Muscle of back (tissue), 11 donors: ENCODE results near the gene GTF3C4. TPM values are rescaled to one million over a fixed set of nuclear protein-coding genes. Genes with fewer than 3 reads are reported as not detected.
"Not testable (repeated sequence)": the region's sequence is repeated elsewhere in the genome, so short reads cannot be mapped to it uniquely, and the experiment has no call there.

Experiments used
- DNase-seq, 3 donors: peaks; one replicate each; pipeline versions ENCODE4 v3.0.0 to v3.0.0-alpha.2; 2013
- polyA plus RNA-seq, 10 donors: library from polyadenylated mRNA; unstranded; fragments of 120-200 nt; gene quantifications; one replicate each; pipeline ENCODE4 v1.2.1, GENCODE V29; 2013; ENCODE audit not compliant: insufficient read length in 10 of 10

The GTF3C4 gene
- polyA plus RNA-seq, 10 donors = 12.1 to 19.4 (median 14.7) TPM

DNA sequence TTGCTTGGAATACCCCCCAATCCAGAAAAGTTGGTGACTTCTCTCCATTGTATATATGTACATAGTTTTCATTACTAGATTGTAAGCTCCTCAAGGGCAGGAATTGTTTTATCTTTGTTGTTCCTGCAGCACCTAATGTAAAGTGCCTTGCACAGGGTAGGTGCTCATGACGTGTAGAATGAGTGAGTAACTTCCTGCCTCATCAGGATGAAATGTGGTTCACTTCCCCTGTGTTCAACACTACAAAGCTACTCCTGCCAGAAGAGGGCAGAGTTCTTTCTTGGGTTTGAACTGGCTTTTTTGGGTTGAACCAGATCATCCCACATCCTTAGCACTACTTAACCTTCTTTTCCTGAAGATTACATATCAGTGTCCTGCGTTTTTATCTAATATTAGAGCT lies 23.9 kb downstream of the GTF3C4 start:
- no peak for DNase-seq

DNA sequence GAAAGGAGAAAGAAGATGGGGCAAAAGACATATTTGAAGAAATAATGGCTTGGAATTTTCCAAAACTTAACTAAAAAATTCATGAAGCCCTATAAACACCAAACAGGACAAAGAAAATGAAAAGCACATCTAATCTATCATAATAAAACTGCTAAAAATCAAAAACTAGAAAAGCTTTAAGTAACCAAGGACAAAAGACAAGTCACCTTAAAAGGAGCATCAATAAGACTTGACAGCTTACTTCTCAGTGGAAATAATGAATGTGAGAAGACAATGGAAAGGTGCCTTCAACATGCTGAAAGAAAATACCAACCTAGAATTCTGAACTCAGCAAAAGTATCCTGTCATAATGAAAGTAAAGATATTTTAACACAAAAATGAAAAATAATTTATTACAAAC lies 27.0 kb downstream of the GTF3C4 start:
- no peak for DNase-seq

DNA sequence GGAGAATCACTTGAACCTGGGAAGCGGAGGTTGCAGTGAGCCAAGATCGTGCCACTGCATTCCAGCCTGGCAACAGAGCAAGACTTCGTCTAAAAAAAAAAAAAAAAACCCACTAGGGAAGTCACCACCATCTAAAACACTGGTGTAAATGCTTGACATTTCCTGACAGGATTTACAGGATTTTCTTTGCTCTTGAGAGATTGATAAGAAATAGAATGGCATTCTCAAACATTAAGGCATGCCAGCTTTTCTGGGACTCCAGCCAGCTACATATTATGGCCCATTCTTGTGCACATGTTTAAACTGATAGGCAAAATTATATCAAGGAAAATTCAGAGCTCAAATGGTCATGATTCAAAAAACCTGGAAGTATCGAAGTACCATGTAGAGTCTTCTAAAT lies 28.7 kb downstream of the GTF3C4 start:
- no peak for DNase-seq

DNA sequence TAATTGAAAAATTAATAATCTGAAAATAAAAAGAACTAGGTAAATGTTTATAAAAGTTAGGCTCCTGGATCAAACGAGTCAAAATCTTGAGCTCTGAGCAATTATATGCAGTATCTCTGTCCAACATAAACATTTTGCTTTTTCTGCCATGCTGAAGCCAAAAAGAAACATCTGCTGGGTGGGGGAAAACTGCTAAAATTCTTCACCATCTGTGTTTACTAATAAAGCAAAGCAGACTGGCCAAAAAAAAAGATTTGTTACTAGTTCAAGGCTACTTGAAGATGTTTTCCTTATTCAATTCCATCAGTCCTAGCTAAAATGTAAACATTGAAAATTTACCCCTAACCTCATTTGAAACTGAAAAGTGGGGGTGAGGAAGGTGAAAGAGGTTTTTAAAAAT lies 29.7 kb downstream of the GTF3C4 start:
- peak; percentile 43 to 76 (median 51) for DNase-seq

DNA sequence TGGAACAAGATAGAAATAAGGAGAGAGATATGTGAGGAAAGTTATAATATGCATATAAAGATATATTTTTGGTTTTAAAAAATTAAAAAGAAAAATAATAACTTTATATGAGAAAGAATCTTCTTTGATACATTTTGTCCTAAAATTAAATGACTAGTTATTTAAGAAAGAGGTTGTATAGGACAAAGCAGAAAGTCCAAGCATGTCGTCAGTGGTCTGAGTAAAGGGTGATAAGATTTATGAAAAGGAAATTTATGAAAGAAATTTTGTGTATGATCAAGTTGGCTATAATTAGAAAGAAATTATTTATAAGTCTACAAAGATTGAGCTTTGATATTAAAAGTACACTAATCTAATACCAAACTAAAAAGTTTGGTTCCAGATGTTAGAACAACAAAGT lies 32.0 kb downstream of the GTF3C4 start:
- no peak for DNase-seq

DNA sequence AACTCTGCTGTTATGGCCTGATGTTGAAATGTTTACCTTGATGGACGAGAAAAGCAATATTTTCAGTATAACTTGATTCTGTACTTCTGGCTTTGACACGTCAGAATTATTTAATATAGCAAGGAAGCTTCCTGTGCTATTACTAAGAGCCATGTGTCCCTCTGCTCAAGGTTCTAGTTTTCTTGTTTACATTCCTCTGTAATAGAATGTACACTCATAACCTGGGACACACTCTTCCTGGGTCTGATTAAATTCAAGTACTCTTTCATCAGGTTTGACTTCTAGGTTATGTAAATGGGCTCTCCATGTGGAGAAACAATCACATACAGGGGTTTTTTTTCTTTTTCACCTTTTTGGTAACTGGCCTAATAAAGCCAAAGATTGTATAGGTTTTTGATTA lies 33.1 kb downstream of the GTF3C4 start:
- DNase-seq = no peak

DNA sequence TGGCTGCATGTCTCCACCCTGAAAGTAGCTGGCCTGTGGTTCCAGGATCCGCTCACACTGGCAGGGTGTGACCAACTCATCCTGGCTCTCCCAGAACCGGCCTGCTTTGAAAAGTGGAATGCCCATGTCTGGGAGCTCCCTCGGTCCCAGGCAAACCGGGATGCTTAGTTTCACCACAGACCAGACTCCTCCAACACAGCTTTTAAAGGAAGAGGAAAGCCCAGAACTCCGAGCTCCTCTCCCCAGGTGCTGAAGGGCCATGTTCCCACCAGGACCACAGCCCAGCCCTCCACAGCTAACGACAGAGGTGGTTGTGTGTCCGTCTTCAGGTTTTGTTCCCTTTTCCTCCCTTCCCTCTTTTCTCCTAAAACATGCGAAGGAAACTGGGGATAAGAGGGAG lies 38.0 kb downstream of the GTF3C4 start:
- no peak for DNase-seq

DNA sequence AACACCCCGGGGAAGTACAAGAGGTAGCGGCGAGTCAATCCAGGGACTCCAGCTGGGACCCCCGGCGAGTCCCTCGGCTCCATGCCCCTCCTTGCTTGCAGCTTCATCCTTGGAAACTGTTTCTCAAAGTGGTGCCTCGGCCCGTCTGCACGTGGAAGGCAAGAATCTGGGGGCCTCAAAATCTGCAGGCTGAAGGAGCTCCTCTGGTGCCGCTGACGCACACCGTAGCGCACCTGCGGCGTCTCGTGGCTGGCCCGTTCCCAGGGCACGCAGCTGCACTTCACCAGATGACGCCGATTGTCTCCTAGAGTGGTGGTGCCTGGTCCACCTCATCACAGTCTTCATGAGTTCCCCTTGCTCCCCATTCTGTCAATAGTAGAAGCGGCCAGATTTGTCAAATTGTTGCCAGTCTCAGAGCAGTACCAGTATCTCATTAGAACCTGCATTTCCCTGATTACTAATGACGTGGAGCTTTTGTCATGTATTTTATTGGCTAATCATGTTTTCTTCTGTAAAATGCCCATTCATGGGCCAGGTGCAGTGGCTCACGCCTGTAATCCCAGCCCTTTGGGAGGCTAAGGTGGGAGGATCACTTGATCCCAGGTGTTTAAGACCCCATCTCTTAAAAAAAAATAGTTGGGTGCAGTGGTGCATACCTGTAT lies 38.6 kb downstream of the GTF3C4 start:
- no peak for DNase-seq

DNA sequence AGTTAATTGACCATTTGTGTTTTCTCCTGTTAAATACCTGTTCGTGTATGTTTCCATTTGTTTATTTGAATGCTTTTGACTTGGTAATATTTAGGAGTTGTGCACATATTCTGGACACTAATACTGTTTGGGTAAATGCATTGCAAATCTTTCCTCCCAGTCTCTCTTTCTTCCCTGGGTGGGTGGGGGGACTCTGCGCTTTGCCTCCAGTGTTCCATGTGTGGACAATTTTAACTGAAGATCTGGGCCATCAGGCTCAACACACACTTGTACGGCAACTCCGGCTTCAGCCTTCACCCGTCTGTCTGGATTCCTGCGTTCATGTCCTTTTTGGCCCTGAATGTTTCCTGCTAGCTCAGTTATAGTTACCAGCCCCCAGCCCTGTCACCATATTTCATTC lies 40.1 kb downstream of the GTF3C4 start:
- no peak for DNase-seq

DNA sequence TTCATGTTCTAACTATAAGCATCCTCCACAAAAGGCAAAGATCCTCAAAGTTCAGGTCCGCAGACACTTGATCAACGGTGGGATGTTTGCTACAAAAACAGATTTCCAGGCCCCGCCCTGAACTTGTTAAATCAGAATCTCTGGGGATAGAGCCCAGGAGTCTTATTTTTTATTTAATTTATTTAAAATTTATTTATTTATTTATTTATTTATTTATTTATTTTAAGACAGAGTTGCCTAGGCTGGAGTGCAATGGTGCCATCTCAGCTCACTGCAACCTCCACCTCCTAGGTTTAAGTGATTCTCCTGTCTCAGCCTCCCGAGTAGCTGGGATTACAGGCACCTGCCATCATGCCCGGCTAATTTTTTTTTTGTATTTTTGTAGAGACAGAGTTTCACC lies 40.9 kb downstream of the GTF3C4 start:
- DNase-seq = not testable (repeated sequence)

DNA sequence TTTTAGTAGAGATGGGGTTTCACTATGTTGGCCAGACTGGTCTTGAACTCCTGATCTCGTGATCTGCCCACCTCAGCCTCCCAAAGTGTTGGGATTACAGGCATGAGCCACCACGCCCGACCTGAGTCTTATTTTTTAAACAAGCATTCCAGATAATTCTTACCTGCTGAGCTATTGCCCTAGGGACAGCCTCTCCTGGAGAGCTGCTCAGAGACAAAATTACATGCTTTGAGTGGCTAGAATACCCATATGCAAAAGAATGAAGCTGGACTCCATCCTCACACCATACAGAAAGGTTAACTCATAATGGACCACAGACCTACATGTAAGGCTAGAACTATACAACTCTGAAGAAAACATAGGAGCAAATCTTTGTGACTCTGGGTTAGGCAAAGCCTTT lies 41.6 kb downstream of the GTF3C4 start:
- DNase-seq = no peak

DNA sequence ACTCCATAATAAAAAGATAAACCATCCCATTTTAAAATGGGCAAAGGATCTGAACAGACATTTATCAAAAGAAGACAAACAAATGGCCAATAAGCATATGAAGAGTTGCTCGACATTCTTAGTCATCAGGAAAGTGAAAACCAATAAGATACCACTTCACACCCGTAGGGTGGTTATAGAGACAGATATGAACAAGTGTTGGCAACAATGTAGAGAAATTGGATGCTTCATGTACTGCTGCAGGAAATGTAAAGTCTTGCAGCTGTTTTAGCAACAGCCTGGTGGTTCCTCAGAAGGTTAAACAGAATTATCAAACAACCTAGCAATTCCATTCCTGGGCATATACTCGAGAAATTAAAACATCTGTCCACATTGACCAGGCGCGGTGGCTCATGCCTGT lies 42.5 kb downstream of the GTF3C4 start:
- DNase-seq = no peak

DNA sequence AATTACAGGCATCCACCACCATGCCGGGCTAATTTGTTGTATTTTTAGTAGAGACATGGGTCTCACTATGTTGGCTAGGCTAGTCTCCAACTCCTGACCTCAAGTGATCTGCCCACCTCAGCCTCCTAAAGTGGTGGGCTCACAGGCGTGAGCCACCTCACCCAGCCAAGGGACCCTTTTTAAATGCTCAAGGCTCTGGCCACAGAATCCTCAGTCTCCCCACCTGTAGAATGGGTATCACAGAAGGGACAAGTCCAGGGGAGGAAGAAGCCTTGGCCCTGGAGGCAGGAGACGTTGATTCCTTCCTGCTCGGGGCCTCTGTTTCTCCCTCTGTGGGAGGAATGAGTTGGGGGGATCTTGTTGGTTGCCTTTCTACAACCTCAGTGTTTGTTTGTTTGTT lies 45.7 kb downstream of the GTF3C4 start:
- DNase-seq = no peak

DNA sequence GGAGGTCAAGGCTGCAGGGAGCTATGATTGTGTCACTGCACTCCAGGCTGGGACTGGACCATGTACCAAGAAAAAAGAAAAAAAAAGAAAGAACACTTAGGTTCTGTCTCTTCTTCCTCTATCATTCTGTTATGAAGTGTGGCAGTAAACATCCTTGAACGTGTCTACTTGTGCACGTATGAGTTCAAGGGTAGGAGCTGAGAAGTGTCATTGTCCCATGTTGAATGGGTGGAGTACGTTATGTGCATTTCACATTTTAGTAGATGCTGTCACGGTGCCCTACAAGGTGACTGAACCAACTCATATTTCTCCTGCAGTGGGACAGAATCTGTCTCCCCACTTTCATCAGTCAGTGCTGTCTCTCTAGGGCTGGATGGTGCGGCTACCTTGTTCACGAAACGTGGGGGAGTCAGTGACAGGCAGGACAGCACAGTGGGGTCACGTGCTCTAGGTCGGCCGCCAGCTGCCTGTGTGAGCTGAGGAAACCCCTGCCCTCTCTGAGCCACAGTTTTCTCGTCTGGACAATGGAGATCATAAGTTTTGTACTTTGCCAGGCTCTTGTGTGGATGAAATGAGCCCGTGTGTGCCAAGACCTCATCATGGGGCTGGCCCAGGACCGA lies 47.2 kb downstream of the GTF3C4 start:
- DNase-seq = no peak

DNA sequence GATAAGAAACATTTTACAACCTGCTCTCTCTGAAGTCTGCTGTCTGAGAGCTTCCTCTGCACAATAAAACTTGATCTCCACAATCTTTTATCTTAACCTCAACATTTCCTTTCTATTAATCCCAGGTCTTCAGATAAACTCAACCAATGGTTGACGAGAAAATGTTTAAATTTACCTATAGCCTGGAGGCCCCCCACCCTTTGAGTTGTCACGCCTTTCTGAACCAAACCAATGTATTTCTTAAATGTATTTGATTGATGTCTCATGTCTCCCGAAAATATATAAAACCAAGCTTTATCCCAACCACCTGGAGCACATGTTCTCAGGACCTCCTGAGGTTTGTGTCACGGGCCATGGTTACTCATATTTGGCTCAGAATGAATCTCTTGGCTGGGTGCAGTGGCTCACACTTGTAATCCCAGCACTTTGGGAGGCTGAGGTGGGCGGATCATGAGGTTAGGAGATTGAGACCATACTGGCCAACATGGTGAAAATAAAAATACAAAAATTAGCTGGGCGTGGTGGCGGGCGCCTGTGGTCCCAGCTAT lies 48.2 kb downstream of the GTF3C4 start:
- DNase-seq = not testable (repeated sequence)

DNA sequence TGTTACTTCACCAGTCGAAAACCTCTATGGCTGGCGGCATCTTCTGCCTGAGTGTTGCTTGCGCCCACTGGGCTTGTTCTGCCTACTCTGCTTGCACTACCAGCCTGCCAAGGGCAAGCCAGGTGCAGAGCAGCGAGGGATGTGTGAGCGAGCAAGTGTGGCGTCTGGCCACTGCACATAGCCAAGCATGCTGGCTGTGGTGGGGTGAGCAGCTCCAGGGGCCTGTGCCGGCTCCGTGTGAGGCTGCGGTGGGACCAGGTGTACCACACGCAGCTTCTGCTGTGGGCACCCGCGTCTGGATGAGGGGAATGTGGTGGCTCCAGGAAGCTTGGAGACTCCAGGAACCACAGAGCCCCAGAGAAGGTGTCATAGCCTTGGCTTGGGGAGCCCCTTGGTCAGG lies 51.4 kb downstream of the GTF3C4 start:
- DNase-seq = no peak

DNA sequence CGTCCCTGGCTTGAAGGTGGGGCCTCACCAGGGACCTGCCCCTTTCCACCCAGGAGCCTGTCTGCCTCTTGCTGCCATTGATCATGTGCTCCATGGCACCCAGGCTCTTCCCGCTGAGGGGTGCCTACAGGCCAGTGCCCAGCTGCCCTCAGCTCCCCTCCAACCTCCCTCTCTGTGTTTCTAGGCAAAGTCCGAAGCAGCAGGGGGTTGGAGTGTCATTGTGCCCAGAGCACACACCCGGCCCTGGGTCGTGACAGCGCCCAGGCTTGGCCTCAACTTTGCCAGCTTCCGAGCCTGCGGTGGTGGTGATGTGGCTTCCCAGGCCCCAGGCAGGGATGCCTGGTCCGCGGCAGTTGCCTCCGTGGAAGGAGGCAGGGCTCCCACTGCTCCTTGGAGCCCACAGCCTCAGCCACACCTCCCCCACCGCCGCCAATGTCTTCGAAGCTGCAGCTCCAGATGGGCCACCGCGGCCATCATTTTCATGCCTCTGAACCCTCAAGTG lies 52.4 kb downstream of the GTF3C4 start:
- no peak for DNase-seq

DNA sequence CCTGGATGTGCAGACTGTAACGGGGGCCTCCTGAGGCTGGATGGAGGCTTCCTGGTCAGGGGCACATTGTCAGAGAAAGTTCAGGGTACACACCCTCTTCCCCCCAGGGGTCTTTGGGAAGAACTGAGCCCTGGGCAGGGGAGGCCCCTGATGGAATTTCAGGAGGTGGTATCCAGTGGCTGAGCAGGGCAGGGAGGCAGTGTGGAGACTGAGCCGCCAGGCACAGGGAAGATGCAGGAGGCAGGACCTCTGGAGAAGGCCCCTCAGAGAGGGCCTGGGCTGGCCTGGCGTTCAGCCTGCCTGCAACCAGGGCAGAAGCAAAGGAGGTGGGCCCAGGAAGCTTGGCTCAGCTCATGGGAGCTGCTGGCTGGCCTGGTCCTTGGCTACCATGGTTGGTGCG lies 53.5 kb downstream of the GTF3C4 start:
- no peak for DNase-seq

DNA sequence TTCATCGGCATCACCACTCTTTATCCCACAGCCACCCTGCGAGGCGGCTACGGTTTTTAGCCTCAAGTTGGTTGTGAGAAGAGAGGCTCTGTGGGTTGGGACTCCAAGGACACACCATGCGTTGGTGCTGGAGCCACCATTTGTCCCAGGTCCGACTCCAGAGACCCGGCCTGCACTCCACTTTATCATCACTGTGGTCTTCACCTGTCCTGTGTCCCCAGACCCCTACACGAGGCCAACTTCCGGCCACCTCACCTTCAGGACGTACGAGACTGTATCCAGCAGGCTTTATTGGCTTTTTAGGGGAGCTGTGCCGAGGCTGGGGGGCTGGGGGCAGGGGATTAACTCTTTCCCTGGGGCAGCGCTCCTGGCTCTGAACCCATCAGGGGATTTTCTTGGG lies 55.0 kb downstream of the GTF3C4 start:
- DNase-seq = no peak

DNA sequence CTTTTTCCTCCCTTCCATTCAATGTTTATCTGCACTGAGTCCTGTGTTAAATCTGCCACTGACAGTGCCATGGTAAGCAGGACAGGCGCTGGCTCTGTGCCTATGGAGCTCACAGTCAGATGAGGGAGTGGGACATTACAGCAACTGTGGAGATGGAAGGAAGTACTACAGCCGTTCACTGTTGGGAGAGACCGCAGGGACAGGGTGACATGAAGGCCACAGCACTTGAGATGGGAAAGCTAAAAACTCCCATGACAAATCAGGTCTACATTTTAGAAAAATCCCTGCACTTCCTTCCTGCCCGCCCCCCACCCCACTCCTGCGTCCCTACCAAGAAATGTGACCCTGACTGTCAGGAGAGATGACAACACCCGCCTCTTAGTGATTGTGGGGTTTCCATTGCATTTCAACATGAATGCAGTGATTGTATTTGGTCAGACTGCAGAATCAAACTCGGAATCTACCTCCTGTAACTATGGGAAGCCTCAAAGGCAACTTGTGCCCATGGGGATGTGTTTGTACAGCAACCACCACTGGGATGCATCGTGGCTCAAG lies 56.4 kb downstream of the GTF3C4 start:
- DNase-seq = no peak

DNA sequence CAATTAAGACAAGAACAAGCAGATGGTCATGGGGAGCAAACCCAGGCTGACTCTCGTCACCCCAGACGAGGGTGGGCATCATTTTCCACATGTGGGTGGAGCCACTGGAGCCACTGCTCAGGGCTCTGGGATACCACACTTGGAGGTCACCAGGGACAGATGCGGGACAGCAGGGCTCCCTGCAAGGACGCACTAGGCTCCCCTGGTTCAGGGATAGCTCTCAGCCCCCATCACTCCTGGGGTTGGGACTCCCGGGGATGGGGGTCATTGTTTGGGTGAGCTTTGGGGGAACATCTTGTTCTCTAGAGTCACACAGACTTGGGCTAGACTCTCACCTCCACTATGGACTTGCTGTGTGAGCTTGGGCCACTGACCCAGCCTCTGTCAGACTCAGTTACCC lies 57.8 kb downstream of the GTF3C4 start:
- DNase-seq = no peak

DNA sequence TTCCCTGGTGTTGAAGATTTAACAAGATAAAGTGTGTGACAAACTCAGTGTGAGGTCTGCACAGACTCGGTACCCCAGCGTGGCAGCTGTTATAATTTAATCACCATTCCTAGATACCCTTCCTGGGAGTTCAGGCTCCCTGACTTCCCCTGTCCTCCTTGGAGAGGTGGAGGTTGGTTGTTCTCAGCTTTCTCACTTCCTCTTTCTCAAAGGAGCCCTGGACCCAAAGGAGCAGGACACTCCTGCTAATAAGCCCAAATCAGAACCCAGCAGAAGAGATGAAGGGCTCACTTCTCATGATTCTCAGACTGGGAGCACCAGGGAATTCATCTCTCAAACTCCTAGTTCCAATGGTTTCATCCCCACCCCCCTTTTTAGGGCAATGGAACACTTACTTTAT lies 58.2 kb downstream of the GTF3C4 start:
- no peak for DNase-seq

DNA sequence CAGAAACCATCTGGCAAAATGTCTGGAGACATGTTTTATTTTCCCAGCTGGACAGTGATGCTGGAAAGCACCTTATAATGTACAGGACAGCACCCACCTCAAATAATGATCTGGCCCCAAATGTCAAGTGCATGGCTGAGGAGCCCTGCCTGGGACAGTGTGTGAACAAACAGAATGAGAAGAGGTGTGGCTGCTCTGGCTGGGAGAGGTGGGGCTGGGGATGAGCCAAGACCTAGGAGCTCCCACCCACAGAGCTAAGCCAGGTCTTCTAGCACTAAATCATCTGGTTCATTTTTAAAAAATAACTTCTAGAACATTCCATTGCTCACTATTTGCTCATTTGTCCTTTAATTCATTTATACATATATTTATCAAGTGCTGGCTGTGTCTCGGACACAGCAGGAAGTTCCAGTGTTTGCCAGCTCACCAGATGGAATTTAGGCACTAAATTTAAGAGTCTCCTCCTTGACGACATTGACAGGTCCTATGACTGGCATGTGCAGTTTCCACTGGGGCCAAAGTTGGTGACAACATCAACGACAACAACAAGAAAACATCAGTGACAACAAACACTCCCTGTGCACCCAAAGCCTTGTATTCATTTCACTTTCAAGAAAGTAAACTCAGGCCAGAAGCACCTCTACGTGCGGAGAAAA lies 59.1 kb downstream of the GTF3C4 start:
- DNase-seq = peak in 1 of 3 donors; percentile 18
